B cell (primary cell): ENCODE data around the gene NVL.

ENCODE experiments used
- EZH2 ChIP-seq: IDR thresholded peaks from 2 replicates; pipeline ENCODE4 v1.6.1; 2012; ENCODE audit warnings: borderline replicate concordance, low read depth, mild to moderate bottlenecking, moderate library complexity, low read length; ENCODE audit not compliant: insufficient read depth, poor library complexity, severe bottlenecking
- TF ChIP-seq, protein P1 (sequence below): fragments of 200-600 bp; IDR thresholded peaks from one replicate; pipeline ENCODE4 v1.8.0; 2022; ENCODE audit warnings: antibody characterized with exemption, mild to moderate bottlenecking

DNA sequence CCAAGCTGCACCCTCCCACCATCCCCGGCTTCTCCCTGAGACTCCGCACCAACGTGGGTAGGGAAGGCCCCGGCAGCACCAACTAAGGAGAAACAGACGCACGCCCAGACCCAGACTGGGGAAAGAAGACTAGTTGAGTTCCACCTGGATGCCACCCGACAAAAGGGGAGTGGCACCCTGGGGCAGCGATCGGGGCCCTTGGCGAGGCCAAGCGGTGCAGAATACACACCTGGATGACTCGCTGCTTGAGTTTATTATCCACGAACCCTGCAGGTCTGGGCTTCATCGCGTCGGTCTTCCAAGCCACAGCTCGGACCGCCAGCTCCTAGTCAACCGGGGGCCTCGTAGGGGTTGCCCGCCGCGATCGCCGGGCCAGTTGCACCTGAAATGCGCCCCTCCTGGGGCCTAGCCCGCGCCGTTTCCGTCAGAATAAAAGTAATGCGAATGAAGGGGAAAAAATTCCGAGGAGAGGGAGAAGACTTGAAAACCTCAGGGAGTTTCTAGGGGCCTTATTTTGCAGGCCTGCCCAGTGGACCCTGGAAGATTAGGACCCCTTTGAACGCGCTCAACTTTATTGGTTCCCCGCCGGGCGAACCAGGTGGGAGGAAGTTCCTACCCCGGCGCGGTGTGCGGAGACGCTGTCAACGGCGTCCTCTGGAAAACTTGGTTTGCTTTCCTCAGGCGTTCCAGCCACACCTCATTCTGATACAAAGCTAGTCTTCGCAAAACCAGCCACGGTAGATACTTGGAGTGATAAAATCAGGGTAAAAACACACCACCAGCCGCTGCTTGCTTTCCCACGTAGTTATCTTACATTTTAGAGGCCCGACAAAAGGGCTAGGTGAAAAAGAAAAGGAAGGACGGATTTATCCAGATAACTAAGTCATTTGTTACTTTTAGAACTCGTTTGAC is at the start of gene NVL:
- TF ChIP-seq, protein P1, sequence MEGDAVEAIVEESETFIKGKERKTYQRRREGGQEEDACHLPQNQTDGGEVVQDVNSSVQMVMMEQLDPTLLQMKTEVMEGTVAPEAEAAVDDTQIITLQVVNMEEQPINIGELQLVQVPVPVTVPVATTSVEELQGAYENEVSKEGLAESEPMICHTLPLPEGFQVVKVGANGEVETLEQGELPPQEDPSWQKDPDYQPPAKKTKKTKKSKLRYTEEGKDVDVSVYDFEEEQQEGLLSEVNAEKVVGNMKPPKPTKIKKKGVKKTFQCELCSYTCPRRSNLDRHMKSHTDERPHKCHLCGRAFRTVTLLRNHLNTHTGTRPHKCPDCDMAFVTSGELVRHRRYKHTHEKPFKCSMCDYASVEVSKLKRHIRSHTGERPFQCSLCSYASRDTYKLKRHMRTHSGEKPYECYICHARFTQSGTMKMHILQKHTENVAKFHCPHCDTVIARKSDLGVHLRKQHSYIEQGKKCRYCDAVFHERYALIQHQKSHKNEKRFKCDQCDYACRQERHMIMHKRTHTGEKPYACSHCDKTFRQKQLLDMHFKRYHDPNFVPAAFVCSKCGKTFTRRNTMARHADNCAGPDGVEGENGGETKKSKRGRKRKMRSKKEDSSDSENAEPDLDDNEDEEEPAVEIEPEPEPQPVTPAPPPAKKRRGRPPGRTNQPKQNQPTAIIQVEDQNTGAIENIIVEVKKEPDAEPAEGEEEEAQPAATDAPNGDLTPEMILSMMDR, result no peak
- no peak for TF ChIP-seq EZH2
